ENCODE results near the gene AMIGO1.

DNA sequence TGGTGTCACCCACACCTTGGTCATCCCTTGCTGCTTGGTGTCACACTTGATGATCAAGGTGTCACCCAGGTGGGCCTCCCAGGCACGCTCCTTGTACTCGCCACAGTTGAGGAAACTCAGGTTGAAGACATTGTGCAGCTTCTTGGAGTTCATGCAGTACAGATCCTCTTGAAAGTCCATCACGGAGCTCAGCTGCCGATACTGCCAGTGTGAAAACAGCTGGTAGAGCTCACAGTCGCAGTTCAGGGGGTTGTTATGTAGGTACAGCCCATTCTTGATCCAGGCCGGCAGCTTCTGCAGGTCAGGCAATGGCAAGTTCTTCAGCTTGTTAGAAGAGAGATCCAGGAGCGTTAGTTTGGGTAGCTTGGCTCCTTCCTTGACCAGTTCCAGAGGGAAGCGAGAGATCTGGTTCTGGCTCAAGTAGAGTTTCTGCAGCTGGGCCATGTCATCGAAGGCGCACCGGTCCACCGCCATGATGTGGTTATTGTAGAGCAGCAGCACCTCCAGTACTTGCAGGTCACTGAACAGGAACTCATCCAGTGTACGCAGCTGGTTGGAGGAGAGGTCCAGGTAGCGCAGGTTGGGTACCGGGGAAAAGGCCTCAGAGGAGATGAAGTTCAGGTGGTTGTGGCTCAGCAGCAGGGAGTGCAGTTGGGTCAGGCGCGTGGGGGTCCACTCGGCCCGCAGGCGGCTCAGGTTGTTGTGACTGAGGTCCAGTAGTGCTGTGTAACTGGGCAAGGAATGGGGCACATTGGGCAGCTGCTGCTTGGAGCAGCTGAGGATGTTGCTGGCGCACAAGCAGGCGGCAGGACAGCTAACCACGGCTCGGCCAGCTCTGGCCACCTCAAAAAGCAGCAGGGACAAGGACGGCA, 1.3 kb downstream of the AMIGO1 start:
- no peak for TF ChIP-seq POLR2A (IDR thresholded peaks at IDR 0.05)
- TF ChIP-seq, protein P1, sequence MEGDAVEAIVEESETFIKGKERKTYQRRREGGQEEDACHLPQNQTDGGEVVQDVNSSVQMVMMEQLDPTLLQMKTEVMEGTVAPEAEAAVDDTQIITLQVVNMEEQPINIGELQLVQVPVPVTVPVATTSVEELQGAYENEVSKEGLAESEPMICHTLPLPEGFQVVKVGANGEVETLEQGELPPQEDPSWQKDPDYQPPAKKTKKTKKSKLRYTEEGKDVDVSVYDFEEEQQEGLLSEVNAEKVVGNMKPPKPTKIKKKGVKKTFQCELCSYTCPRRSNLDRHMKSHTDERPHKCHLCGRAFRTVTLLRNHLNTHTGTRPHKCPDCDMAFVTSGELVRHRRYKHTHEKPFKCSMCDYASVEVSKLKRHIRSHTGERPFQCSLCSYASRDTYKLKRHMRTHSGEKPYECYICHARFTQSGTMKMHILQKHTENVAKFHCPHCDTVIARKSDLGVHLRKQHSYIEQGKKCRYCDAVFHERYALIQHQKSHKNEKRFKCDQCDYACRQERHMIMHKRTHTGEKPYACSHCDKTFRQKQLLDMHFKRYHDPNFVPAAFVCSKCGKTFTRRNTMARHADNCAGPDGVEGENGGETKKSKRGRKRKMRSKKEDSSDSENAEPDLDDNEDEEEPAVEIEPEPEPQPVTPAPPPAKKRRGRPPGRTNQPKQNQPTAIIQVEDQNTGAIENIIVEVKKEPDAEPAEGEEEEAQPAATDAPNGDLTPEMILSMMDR (IDR thresholded peaks at IDR 0.05) = no peak

All from esophagus squamous epithelium (tissue), 4 donors.